ENCODE results near the gene STARD9. TPM values are rescaled to one million over a fixed set of nuclear protein-coding genes. Genes with fewer than 3 reads are reported as not detected.
A peak's percentile ranks its signal among the peaks of the same experiment; 100 is the strongest.

STARD9 gene
- total and polyA plus RNA-seq, 9 of the 15 experiments (the other 6 are each of a cell fraction or from before 2014, with no cell fraction given), result 0.45 to 6.0 (median 3.6) TPM

- TF ChIP-seq TAF15 (IDR thresholded peaks at IDR 0.05; ENCODE audit: low read depth, low read length), result no peak
- no peak for TF ChIP-seq SLC30A9 (CRISPR knock-in tag; IDR thresholded peaks at IDR 0.05)
- TF ChIP-seq MEF2A (IDR thresholded peaks at IDR 0.05; ENCODE audit: control insufficient read depth, low read depth, low read length), result no peak
- no peak for TF ChIP-seq EHMT2 (IDR thresholded peaks at IDR 0.05)
- TF ChIP-seq PHF21A (IDR thresholded peaks at IDR 0.05; ENCODE audit: borderline replicate concordance, low read depth), result no peak
- TF ChIP-seq MTA1 (IDR thresholded peaks at IDR 0.05; ENCODE audit: borderline replicate concordance), result peak; percentile 97
- no peak for TF ChIP-seq IFI16 (CRISPR knock-in tag; IDR thresholded peaks at IDR 0.05)
- TF ChIP-seq RBM22 (IDR thresholded peaks at IDR 0.05; ENCODE audit: low read depth, low read length, poor library complexity, severe bottlenecking), result no peak
- no peak for TF ChIP-seq ZNF707 (CRISPR knock-in tag; conservative IDR thresholded peaks at IDR 0.05)
- no peak for TF ChIP-seq STAG1 (CRISPR knock-in tag; IDR thresholded peaks at IDR 0.05; ENCODE audit: borderline replicate concordance)
- TF ChIP-seq SMARCC2 (IDR thresholded peaks at IDR 0.05; ENCODE audit: low read depth), result no peak
- no peak for TF ChIP-seq MECOM (CRISPR knock-in tag; IDR thresholded peaks at IDR 0.05)
- no peak for TF ChIP-seq ZNF551 (CRISPR knock-in tag; IDR thresholded peaks at IDR 0.05)
- TF ChIP-seq ETV5 (CRISPR knock-in tag; IDR thresholded peaks at IDR 0.05; ENCODE audit: low read depth), result no peak; the same call in 1 of the 2 replicates
- TF ChIP-seq ZKSCAN3 (CRISPR knock-in tag; IDR thresholded peaks at IDR 0.05), result no peak
- TF ChIP-seq EZH2 (IDR thresholded peaks at IDR 0.05; ENCODE audit: borderline replicate concordance, low read depth, low read length), result no peak
- no peak for TF ChIP-seq CBX2 (IDR thresholded peaks at IDR 0.05; ENCODE audit: insufficient read depth, low read length, poor library complexity, severe bottlenecking)
- TF ChIP-seq MXI1 (IDR thresholded peaks at IDR 0.05; ENCODE audit: low read depth, low read length), result no peak
- no peak for TF ChIP-seq ZNF121 (CRISPR knock-in tag; conservative IDR thresholded peaks at IDR 0.05)
- TF ChIP-seq ZBTB8A (IDR thresholded peaks at IDR 0.05; ENCODE audit: partially characterized antibody), result no peak
- no peak for TF ChIP-seq BCLAF1 (IDR thresholded peaks at IDR 0.05; ENCODE audit: borderline replicate concordance in 1 of 2, control insufficient read depth in 1 of 2, low read depth in 2 of 2, low read length in 1 of 2)
- peak; percentile 99 for TF ChIP-seq POLR2G (IDR thresholded peaks at IDR 0.05; ENCODE audit: low read depth, low read length)
- peak; percentile 99 for TF ChIP-seq CREM (IDR thresholded peaks at IDR 0.05; ENCODE audit: low read depth)
- TF ChIP-seq FOSL1 (tag; conservative IDR thresholded peaks at IDR 0.05), result peak; percentile 37; the same call in 1 of the 2 replicates
- TF ChIP-seq ZNF253 (CRISPR knock-in tag; conservative IDR thresholded peaks at IDR 0.05), result no peak
- no peak for TF ChIP-seq FOXA1 (IDR thresholded peaks at IDR 0.05; ENCODE audit: borderline replicate concordance)
- peak; percentile 87 for TF ChIP-seq JUNB (CRISPR knock-in tag; conservative IDR thresholded peaks at IDR 0.05)
These were observed 27.0 kb upstream of the STARD9 start, which contains the start of the genes HAUS2 and LRRC57 (continued) for GRCh38 chr15:42548249-42549031.
